ENCODE measurements around the gene ELP2.

The ELP2 gene

DNA sequence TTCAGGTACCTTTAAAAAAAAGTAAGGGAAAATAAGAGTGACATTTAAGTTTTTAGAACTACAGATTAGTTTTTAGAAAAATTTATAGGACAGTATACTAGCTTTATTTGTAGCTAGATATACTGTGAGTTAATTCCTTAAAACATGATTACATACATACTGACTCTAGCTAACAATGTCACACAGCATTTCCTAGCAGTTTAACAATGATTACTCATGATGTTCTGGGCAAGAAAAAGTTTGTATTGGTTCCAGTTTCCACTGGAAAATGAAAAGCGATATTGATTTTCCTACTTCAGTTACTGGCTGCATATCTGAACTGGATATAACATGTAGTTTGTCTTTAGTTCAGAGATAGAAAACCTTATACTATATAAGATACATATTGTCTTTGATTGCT lies 20.0 kb upstream of the ELP2 start:
- CTCF ChIA-PET = interaction anchor here (0.6 to 1.3 kb wide), 3 partner anchors 10 to 240 kb away, joined by 3 read pairs; no protein-coding TSS in a partner anchor
- Histone ChIP-seq H3K4me1 (ENCODE audit: control insufficient read depth, insufficient read depth, low read length) (no peaks in the 10 kb centered on the region), H3K9me3 (ENCODE audit: control insufficient read depth, insufficient read depth, low read depth, low read length) (no peaks in the 10 kb centered on the region), H3K27ac (ENCODE audit: extremely low read depth, low read depth, low read length) (no peak overlapping the region), H3K36me3 (ENCODE audit: control insufficient read depth in 2 of 2, insufficient read depth in 1 of 2, low read length in 2 of 2) (peaks cover 11 to 62% of the 10 kb centered on the region in 2 experiments; a peak in 2 of 3 replicates), H3K4me3 (ENCODE audit: low read depth, low read length) (no peak overlapping the region)
- TF ChIP-seq, protein P1, sequence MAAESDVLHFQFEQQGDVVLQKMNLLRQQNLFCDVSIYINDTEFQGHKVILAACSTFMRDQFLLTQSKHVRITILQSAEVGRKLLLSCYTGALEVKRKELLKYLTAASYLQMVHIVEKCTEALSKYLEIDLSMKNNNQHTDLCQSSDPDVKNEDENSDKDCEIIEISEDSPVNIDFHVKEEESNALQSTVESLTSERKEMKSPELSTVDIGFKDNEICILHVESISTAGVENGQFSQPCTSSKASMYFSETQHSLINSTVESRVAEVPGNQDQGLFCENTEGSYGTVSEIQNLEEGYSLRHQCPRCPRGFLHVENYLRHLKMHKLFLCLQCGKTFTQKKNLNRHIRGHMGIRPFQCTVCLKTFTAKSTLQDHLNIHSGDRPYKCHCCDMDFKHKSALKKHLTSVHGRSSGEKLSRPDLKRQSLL (tag by site-specific recombination; IDR thresholded peaks at IDR 0.05) = no peak
- TF ChIP-seq ZNF837 (tag by site-specific recombination; IDR thresholded peaks at IDR 0.05) = no peak
- no peak for TF ChIP-seq ZSCAN30 (tag by site-specific recombination; IDR thresholded peaks at IDR 0.05)
- no peak for TF ChIP-seq ZNF560 (tag by site-specific recombination; IDR thresholded peaks at IDR 0.05; ENCODE audit: borderline replicate concordance)
- no peak for TF ChIP-seq MEIS1 (CRISPR knock-in tag; IDR thresholded peaks at IDR 0.05; ENCODE audit: borderline replicate concordance)
- TF ChIP-seq ZNF544 (tag by site-specific recombination; IDR thresholded peaks at IDR 0.05) = no peak
- TF ChIP-seq, protein P2, sequence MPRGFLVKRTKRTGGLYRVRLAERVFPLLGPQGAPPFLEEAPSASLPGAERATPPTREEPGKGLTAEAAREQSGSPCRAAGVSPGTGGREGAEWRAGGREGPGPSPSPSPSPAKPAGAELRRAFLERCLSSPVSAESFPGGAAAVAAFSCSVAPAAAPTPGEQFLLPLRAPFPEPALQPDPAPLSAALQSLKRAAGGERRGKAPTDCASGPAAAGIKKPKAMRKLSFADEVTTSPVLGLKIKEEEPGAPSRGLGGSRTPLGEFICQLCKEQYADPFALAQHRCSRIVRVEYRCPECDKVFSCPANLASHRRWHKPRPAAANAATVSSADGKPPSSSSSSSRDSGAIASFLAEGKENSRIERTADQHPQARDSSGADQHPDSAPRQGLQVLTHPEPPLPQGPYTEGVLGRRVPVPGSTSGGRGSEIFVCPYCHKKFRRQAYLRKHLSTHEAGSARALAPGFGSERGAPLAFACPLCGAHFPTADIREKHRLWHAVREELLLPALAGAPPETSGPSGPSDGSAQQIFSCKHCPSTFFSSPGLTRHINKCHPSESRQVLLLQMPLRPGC (tag by site-specific recombination; IDR thresholded peaks at IDR 0.05) = no peak
- TF ChIP-seq, protein P3, sequence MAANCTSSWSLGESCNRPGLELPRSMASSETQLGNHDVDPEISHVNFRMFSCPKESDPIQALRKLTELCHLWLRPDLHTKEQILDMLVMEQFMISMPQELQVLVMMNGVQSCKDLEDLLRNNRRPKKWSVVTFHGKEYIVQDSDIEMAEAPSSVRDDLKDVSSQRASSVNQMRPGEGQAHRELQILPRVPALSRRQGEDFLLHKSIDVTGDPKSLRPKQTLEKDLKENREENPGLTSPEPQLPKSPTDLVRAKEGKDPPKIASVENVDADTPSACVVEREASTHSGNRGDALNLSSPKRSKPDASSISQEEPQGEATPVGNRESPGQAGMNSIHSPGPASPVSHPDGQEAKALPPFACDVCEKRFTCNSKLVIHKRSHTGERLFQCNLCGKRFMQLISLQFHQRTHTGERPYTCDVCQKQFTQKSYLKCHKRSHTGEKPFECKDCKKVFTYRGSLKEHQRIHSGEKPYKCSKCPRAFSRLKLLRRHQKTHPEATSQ (tag by site-specific recombination; IDR thresholded peaks at IDR 0.05) = no peak
- no peak for TF ChIP-seq ZNF184 (tag by site-specific recombination; IDR thresholded peaks at IDR 0.05)
- POLR2A ChIA-PET = no interaction called here

DNA sequence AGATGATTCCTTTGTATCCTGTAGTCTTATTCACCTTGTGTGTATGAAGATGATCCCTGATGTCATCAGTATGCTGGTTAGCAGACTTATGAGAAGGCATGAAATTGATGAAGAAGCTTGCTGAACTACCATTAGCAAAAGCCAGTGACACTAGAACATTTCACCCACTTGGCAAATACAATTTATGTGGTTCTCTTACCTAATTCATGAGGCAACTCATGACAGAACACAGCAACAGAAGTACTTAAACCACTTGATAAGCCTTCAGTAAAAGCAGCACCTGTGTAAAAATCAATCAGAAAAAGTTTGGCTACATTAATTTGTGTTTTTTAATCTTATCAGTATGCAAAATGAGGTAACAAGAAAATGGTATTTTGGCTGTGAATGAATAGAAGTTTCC lies 17.4 kb upstream of the ELP2 start:
- CTCF ChIA-PET = no interaction called here
- H3K4me1 ChIP-seq (ENCODE audit: control insufficient read depth, insufficient read depth, low read length) = no peaks in the 10 kb centered on the region
- H3K4me3 ChIP-seq (ENCODE audit: low read depth, low read length) = no peak overlapping the region
- POLR2A ChIA-PET = interaction anchor here (1.0 kb wide), 1 partner anchor 17 kb away, joined by 3 read pairs; the partner anchor contains the start of gene SLC39A6
- H3K27ac ChIP-seq (ENCODE audit: extremely low read depth, low read depth, low read length) = no peak overlapping the region
- no peaks in the 10 kb centered on the region for H3K9me3 ChIP-seq (ENCODE audit: control insufficient read depth, insufficient read depth, low read depth, low read length)
- TF ChIP-seq KLF16 (tag by site-specific recombination; IDR thresholded peaks at IDR 0.05) (no peak), ZNF621 (tag by site-specific recombination; IDR thresholded peaks at IDR 0.05) (no peak)
- H3K36me3 ChIP-seq (ENCODE audit: control insufficient read depth in 2 of 2, insufficient read depth in 1 of 2, low read length in 2 of 2) = peaks cover 11 to 80% of the 10 kb centered on the region in 2 experiments; a peak in 2 of 3 replicates

DNA sequence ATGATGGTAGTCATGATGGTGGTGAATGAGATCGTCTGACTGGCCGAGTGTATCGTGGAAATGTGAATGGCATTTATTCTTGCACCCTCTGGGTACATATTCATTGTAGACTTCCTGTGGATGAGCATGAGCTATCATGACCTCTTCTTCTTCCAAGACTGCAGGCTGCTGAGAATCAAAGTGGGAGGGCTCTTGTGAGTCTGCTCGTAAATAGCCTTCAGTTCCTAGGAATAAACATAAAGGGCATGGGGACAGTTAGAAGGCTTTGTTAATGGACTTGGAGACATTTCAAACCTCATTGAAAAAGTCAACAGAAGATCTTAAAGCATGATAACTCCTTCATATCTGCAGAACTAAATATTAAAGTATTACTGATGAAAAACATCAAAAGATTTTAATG lies 15.4 kb upstream of the ELP2 start:
- ChIA-PET CTCF (interaction anchor here (0.6 to 1.4 kb wide), 2 partner anchors 19 to 170 kb away, joined by 3 to 6 read pairs; no protein-coding TSS in a partner anchor), POLR2A (no interaction called here)
- no peaks in the 10 kb centered on the region for H3K9me3 ChIP-seq (ENCODE audit: control insufficient read depth, insufficient read depth, low read depth, low read length)
- peaks cover 11 to 78% of the 10 kb centered on the region in 2 experiments; a peak in 2 of 3 replicates for H3K36me3 ChIP-seq (ENCODE audit: control insufficient read depth in 2 of 2, insufficient read depth in 1 of 2, low read length in 2 of 2)
- H3K4me3 ChIP-seq (ENCODE audit: low read depth, low read length) = no peak overlapping the region
- H3K4me1 ChIP-seq (ENCODE audit: control insufficient read depth, insufficient read depth, low read length) = no peaks in the 10 kb centered on the region
- H3K27ac ChIP-seq (ENCODE audit: extremely low read depth, low read depth, low read length) = no peak overlapping the region
- TF ChIP-seq, protein P4, sequence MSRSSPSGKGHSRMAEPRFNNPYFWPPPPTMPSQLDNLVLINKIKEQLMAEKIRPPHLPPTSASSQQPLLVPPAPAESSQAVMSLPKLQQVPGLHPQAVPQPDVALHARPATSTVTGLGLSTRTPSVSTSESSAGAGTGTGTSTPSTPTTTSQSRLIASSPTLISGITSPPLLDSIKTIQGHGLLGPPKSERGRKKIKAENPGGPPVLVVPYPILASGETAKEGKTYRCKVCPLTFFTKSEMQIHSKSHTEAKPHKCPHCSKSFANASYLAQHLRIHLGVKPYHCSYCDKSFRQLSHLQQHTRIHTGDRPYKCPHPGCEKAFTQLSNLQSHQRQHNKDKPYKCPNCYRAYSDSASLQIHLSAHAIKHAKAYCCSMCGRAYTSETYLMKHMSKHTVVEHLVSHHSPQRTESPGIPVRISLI (tag by site-specific recombination; IDR thresholded peaks at IDR 0.05) = no peak
- TF ChIP-seq ZNF211 (tag by site-specific recombination; IDR thresholded peaks at IDR 0.05; ENCODE audit: low read depth) = no peak
- TF ChIP-seq KLF9 (tag by site-specific recombination; IDR thresholded peaks at IDR 0.05; ENCODE audit: low read depth) = no peak
- TF ChIP-seq, protein P5, sequence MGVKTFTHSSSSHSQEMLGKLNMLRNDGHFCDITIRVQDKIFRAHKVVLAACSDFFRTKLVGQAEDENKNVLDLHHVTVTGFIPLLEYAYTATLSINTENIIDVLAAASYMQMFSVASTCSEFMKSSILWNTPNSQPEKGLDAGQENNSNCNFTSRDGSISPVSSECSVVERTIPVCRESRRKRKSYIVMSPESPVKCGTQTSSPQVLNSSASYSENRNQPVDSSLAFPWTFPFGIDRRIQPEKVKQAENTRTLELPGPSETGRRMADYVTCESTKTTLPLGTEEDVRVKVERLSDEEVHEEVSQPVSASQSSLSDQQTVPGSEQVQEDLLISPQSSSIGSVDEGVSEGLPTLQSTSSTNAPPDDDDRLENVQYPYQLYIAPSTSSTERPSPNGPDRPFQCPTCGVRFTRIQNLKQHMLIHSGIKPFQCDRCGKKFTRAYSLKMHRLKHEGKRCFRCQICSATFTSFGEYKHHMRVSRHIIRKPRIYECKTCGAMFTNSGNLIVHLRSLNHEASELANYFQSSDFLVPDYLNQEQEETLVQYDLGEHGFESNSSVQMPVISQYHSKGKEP (tag by site-specific recombination; IDR thresholded peaks at IDR 0.05) = no peak
- no peak for TF ChIP-seq IKZF3 (tag by site-specific recombination; IDR thresholded peaks at IDR 0.05)
- no peak for TF ChIP-seq ZNF433 (tag by site-specific recombination; IDR thresholded peaks at IDR 0.05; ENCODE audit: low read depth)
- TF ChIP-seq, protein P3 (tag by site-specific recombination; IDR thresholded peaks at IDR 0.05) = no peak
- TF ChIP-seq ZNF140 (tag by site-specific recombination; IDR thresholded peaks at IDR 0.05) = no peak
- no peak for TF ChIP-seq ZNF549 (tag by site-specific recombination; IDR thresholded peaks at IDR 0.05)
- no peak for TF ChIP-seq ZNF2 (tag by site-specific recombination; IDR thresholded peaks at IDR 0.05)
- TF ChIP-seq KLF16 (tag by site-specific recombination; IDR thresholded peaks at IDR 0.05) = no peak
- no peak for TF ChIP-seq GLI4 (tag by site-specific recombination; IDR thresholded peaks at IDR 0.05)
- TF ChIP-seq ZBTB7A (tag by site-specific recombination; IDR thresholded peaks at IDR 0.05; ENCODE audit: low read depth) = no peak
- no peak for TF ChIP-seq SP3 (tag by site-specific recombination; IDR thresholded peaks at IDR 0.05)
